Pancreas (tissue), 10 donors: ENCODE results near the gene ADAMTS14. TPM values are rescaled to one million over a fixed set of nuclear protein-coding genes. Genes with fewer than 3 reads are reported as not detected.

Experiments
- ATAC-seq, 4 donors: fragments of 200-7000 bp; cut with Tn5 transposase; one replicate each; pipeline versions ENCODE4 v1.8.0 to v1.9.1; 2020; ENCODE audit warnings: mild to moderate bottlenecking in 4 of 4, moderate library complexity in 4 of 4
- DNase-seq, 6 donors: peaks; one replicate each; pipeline ENCODE4 v3.0.0-alpha.2; 2020
- FAIRE-seq: peaks from 2 replicates; lab custom pipeline; 2012; peaks lifted over from hg19 to GRCh38; lab: Jason Lieb, UNC
- H3K27ac ChIP-seq, 4 donors: fragments of 200-600 bp; sonication (generic); 1 replicate in 3 of 4; 2 replicates in 1 of 4; pipeline versions ENCODE4 v1.5.0 to v1.8.0; 2020
- H3K27me3 ChIP-seq, 4 donors: fragments of 200-600 bp; one replicate each; pipeline ENCODE4 v1.8.0; 2021
- H3K36me3 ChIP-seq, 3 donors: fragments of 200-600 bp; sonication (generic) in 1 of 3; one replicate each; pipeline versions ENCODE4 v1.5.0 to v1.8.0; 2020 to 2021
- H3K4me1 ChIP-seq, 3 donors: fragments of 200-600 bp; one replicate each; pipeline ENCODE4 v1.8.0; 2021
- H3K4me3 ChIP-seq, 4 donors: fragments of 200-600 bp; sonication (generic) in 2 of 4; one replicate each; pipeline versions ENCODE4 v1.5.0 to v1.8.0; 2020 to 2021
- H3K9me3 ChIP-seq, 4 donors: fragments of 200-600 bp; one replicate each; pipeline ENCODE4 v1.8.0; 2021
- CTCF ChIP-seq, 4 donors: fragments of 200-600 bp; sonication (generic) in 3 of 4; IDR thresholded peaks; one replicate each; pipeline versions ENCODE4 v1.5.0 to v1.8.0; 2021; ENCODE audit warnings: antibody characterized with exemption in 4 of 4
- WGBS, 2 donors: extraction: QIAGEN DNeasy Blood & Tissue Kit; methylation state at CpG; one replicate each; pipeline ENCODE4 v1.1.7; 2013; 5-methylcytosine and 5-hydroxymethylcytosine counted together
- intact Hi-C, 3 donors: fragments of 100-400 bp; cut with DNase I; formaldehyde crosslinking; loops; one replicate each; pipeline versions ENCODE4 v1.11.1 to v1.14.2; 2022
- polyA plus RNA-seq, 2 donors: library from polyadenylated mRNA; stranded (reverse); fragments of 200-250 nt; gene quantifications; one replicate each; pipeline ENCODE4 v1.2.3, GENCODE V29; 2013
- total RNA-seq, 6 donors: library from RNA; stranded (reverse); fragmentation: NEBNext Ultra II Directional in 4 of 6; extraction: Animal tissue kit (Norgen Biotek cat#: 25700) in 4 of 6; gene quantifications; one replicate each; pipeline versions ENCODE4 v1.2.1 to v1.2.4, GENCODE V29; 2021 to 2023
- donor health status: healthy with polysubstance abuse.
- donor health status: DM: no; HTN: no; CAD: no; lungs with moderate emphysema.
- donor health status: DM: no; HTN: no; CAD: no.
- donor health status: control.
- donor health status: control.
- donor health status: Bipolar disorder and iron deficiency.
- donor health status: DM: yes; HTN: yes; CAD: no.
- donor health status: DM: no; HTN: no; CAD: no.
- donor health status: DM: no; HTN: no; CAD: no.
- donor health status: DM: yes; HTN: yes; CAD: no.

ADAMTS14 gene
- total and polyA plus RNA-seq, 8 donors: 0.06 to 2.2 (median 0.23) TPM; not detected in 2

DNA sequence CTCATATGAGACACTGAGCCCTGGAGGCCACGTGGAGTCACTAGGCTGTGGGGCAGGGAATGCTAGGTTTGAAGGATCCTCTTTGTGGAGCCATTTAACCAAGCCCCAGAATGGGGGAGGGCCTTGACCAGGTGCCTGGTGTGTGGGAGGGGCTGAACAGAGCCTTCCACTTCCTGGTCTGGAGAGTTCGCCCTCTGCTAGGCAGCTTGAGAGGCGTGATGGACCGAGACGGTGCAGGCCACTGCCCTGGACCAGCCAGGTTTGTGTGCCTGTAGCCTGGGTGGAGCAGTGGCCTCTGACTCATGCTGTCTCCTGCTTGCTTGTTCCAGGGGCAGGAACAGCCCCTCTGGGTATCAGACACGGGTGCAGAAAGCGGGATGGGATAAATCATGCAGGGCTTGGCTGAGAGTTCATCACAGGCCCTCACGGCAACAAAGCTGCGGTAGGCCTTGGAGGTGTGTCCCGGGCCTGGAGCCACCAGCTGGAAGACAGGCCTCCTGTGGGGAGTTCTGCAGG, 27.4 kb downstream of the ADAMTS14 start:
- H3K4me1 ChIP-seq: no peaks in the 10 kb centered on the region
- WGBS, 2 donors: 81% methylated on average over 10 of the region's 10 CpGs
- no peaks in the 10 kb centered on the region for H3K9me3 ChIP-seq
- H3K36me3 ChIP-seq: no peaks in the 10 kb centered on the region
- H3K27me3 ChIP-seq: no peaks in the 10 kb centered on the region
- ATAC-seq (peak in 1 of 4 donors; percentile 15), FAIRE-seq (no peak), DNase-seq (no peak)
- no peak for TF ChIP-seq CTCF (IDR thresholded peaks at IDR 0.05)
- H3K27ac ChIP-seq: no peak overlapping the region
- H3K4me3 ChIP-seq: no peak overlapping the region
- intact Hi-C loops: no loop called here

DNA sequence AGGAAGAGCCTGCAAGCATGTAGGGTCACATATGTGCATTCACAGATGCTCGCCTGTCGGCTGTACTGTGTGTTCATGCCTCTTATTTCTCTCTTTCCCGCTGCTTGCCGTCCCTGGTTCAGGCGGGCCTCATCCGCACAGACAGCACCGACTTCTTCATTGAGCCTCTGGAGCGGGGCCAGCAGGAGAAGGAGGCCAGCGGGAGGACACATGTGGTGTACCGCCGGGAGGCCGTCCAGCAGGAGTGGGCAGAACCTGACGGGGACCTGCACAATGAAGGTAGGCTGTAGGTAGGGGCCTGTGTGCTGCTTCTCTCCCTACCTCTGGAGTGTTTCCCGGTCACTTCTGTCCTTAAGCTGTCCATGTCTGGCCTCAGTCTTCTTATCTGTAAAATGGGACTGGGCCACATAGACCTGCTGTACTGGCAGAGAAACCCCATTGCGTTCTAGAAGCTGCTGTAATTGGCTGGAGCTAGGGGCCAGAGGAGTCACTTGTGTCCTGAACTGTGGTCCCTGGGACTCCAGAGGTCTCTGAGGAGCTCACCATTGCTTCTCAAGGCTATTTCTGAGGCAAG, 30.0 kb downstream of the ADAMTS14 start:
- intact Hi-C loops: no loop called here
- ATAC-seq (no peak), FAIRE-seq (no peak), DNase-seq (no peak)
- Histone ChIP-seq H3K9me3 (no peaks in the 10 kb centered on the region), H3K27ac (no peak overlapping the region), H3K27me3 (no peaks in the 10 kb centered on the region), H3K4me3 (no peak overlapping the region), H3K4me1 (no peaks in the 10 kb centered on the region), H3K36me3 (no peaks in the 10 kb centered on the region)
- TF ChIP-seq CTCF (IDR thresholded peaks at IDR 0.05): no peak
- WGBS, 2 donors: 84 to 88% methylated on average over 15 of the region's 15 CpGs

- H3K27ac ChIP-seq: no peak overlapping the region
- no peaks in the 10 kb centered on the region for H3K4me1 ChIP-seq
- no peak for ATAC-seq
- H3K27me3 ChIP-seq: no peaks in the 10 kb centered on the region
- TF ChIP-seq CTCF (IDR thresholded peaks at IDR 0.05): no peak
- H3K4me3 ChIP-seq: no peak overlapping the region
- DNase-seq: no peak
- H3K36me3 ChIP-seq: no peaks in the 10 kb centered on the region
- no peak for FAIRE-seq
- intact Hi-C loops: no loop called here
- H3K9me3 ChIP-seq: no peaks in the 10 kb centered on the region
- WGBS, 2 donors: 81 to 85% methylated on average over 5 of the region's 5 CpGs
These were observed 31.9 kb downstream of the ADAMTS14 start for GRCh38 chr10:70704211-70704610.

- 77 to 80% methylated on average over 18 of the region's 18 CpGs for WGBS, 2 donors
- intact Hi-C loops: no loop called here
- no peaks in the 10 kb centered on the region for H3K36me3 ChIP-seq
- H3K9me3 ChIP-seq: no peaks in the 10 kb centered on the region
- no peak overlapping the region for H3K4me3 ChIP-seq
- no peaks in the 10 kb centered on the region for H3K27me3 ChIP-seq
- no peak overlapping the region for H3K27ac ChIP-seq
- ATAC-seq (no peak), FAIRE-seq (no peak), DNase-seq (no peak)
- TF ChIP-seq CTCF (IDR thresholded peaks at IDR 0.05): no peak
- H3K4me1 ChIP-seq: no peaks in the 10 kb centered on the region
These were observed 33.0 kb downstream of the ADAMTS14 start for GRCh38 chr10:70705121-70705861.

GRCh38 chr10:70711177-70711576, 38.9 kb downstream of the ADAMTS14 start:
- no peak for TF ChIP-seq CTCF (IDR thresholded peaks at IDR 0.05)
- Histone ChIP-seq H3K4me1 (no peaks in the 10 kb centered on the region), H3K27ac (no peak overlapping the region), H3K36me3 (no peaks in the 10 kb centered on the region), H3K4me3 (no peak overlapping the region), H3K9me3 (no peaks in the 10 kb centered on the region), H3K27me3 (no peaks in the 10 kb centered on the region)
- intact Hi-C loops: no loop called here
- ATAC-seq: no peak
- no peak for DNase-seq
- no peak for FAIRE-seq
- WGBS, 2 donors: 56 to 60% methylated on average over 7 of the region's 7 CpGs
